Esophagus muscularis mucosa (tissue), 4 donors: Measurements from ENCODE around the gene JARID2.

Source experiments
- EP300 ChIP-seq: sonication (generic); formaldehyde crosslinking; IDR thresholded peaks from one replicate; pipeline ENCODE4 v1.6.1; 2017; ENCODE audit warnings: antibody characterized with exemption
- POLR2A ChIP-seq: fragments of 450-650 bp; IDR thresholded peaks from one replicate; pipeline ENCODE4 v1.6.1; 2017; ENCODE audit warnings: antibody characterized with exemption, moderate library complexity, mild to moderate bottlenecking, low read depth
- POLR2AphosphoS5 ChIP-seq, 2 donors: sonication (generic); formaldehyde crosslinking; IDR thresholded peaks; one replicate each; pipeline ENCODE4 v1.6.1; 2017; ENCODE audit warnings: antibody characterized with exemption in 2 of 2
- TF ChIP-seq, protein P1 (sequence below), 3 experiments: fragments of 200-600 bp in 2 of 3; fragments of 450-650 bp in 1 of 3; sonication (generic) in 2 of 3; IDR thresholded peaks; one replicate each; pipeline ENCODE4 v1.5.1; 2017 to 2019; ENCODE audit warnings: antibody characterized with exemption in 3 of 3, mild to moderate bottlenecking in 2 of 3, moderate library complexity in 1 of 3

DNA sequence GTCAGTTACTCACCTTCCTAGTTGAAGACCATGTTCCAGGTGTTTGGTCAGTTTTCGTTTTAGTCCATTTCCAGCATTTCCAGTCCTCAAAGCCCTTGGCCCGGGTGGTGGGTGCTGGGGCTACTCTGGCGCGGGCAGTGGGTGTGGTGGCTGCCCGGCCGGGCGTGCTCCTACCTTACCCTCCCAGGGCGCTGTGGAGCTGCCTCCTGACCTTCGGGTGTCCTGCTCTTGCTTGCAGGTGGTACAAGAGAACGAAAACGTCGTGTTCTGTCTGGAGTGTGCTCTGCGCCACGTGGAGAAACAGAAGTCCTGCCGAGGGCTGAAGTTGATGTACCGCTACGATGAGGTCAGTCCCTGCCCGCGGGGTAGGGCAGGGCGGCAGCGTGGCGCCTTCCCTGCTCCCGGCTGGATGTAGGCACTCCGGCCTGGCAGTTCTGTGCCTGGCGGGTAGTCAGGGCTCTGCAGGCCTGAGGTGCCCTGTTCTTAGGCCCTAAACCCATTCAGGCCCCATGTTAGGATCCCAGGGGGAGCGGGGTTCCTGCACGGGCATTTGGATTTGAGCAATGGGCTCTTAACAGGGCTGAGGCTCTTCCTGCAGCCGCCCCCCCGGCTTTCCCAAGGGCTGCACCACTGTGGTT lies 271.2 kb downstream of the JARID2 start:
- no peak for TF ChIP-seq POLR2A
- TF ChIP-seq, protein P1, sequence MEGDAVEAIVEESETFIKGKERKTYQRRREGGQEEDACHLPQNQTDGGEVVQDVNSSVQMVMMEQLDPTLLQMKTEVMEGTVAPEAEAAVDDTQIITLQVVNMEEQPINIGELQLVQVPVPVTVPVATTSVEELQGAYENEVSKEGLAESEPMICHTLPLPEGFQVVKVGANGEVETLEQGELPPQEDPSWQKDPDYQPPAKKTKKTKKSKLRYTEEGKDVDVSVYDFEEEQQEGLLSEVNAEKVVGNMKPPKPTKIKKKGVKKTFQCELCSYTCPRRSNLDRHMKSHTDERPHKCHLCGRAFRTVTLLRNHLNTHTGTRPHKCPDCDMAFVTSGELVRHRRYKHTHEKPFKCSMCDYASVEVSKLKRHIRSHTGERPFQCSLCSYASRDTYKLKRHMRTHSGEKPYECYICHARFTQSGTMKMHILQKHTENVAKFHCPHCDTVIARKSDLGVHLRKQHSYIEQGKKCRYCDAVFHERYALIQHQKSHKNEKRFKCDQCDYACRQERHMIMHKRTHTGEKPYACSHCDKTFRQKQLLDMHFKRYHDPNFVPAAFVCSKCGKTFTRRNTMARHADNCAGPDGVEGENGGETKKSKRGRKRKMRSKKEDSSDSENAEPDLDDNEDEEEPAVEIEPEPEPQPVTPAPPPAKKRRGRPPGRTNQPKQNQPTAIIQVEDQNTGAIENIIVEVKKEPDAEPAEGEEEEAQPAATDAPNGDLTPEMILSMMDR (IDR thresholded peaks at IDR 0.05) = no peak
- no peak for TF ChIP-seq EP300
- no peak for TF ChIP-seq POLR2AphosphoS5 (IDR thresholded peaks at IDR 0.05)
